22Rv1 (cell line): ENCODE results near the gene PAIP2.

Experiments used
- CTCF ChIP-seq: fragments of 450-650 bp; IDR thresholded peaks from 2 replicates; pipeline ENCODE4 v1.5.1; 2017; ENCODE audit warnings: mild to moderate bottlenecking
- ZFX ChIP-seq: fragments of 450-650 bp; IDR thresholded peaks from 2 replicates; pipeline ENCODE4 v1.6.1; 2017; ENCODE audit warnings: antibody characterized with exemption, borderline replicate concordance

- TF ChIP-seq ZFX (no peak), CTCF (no peak)
These were observed 32.9 kb upstream of the PAIP2 start for GRCh38 chr5:139308797-139309196.
